ENCODE data around the gene TARDBP.

GRCh38 chr1:10973956-10974881 lies 38.2 kb upstream of the TARDBP start:
- TF ChIP-seq TAF1 (IDR thresholded peaks at IDR 0.05; ENCODE audit: borderline replicate concordance, low read depth, low read length) (no peak), POLR2A (IDR thresholded peaks at IDR 0.05; ENCODE audit: low read depth, low read length) (no peak), POLR2AphosphoS5 (IDR thresholded peaks at IDR 0.05; ENCODE audit: low read depth, low read length) (no peak)

Data from GM12892 (cell line).